H1 (cell line): Measurements from ENCODE around the gene TRMT6. TPM values are rescaled to one million over a fixed set of nuclear protein-coding genes. Genes with fewer than 3 reads are reported as not detected.

Source experiments
- CTCF ChIA-PET: fragments of 300-600 bp; sonication (Branson Sonifier 250); formaldehyde crosslinking; loops from one replicate; lab custom pipeline; 2021; ENCODE audit not compliant: partially characterized antibody; lab: Charles Lee
- POLR2A ChIA-PET: fragments of 300-600 bp; sonication (Branson Sonifier 250); formaldehyde crosslinking; loops from one replicate; lab custom pipeline; 2021; ENCODE audit warnings: inconsistent platforms; ENCODE audit not compliant: partially characterized antibody; lab: Charles Lee
- DNase-seq, 2 experiments: peaks; one replicate each; pipeline versions ENCODE4 v3.0.0 to v3.0.0-alpha.2; 2010 to 2022; ENCODE audit warnings: low spot score in 2 of 2, low read depth in 1 of 2, mixed read lengths in 1 of 2
- FAIRE-seq: peaks from 2 replicates; lab custom pipeline; 2011; peaks lifted over from hg19 to GRCh38; lab: Jason Lieb, UNC
- H2AFZ ChIP-seq: 2 replicates; pipeline ENCODE4 v1.8.1; 2012; ENCODE audit warnings: low read length, inconsistent platforms
- H2AK5ac ChIP-seq: 2 replicates; pipeline ENCODE4 v1.6.1; 2013; ENCODE audit warnings: low read depth, low read length
- H2BK120ac ChIP-seq: replicated peaks from 2 replicates; pipeline ENCODE3; 2013; ENCODE audit warnings: low read depth, low read length, inconsistent platforms
- H2BK12ac ChIP-seq: 2 replicates; pipeline ENCODE4 v1.6.1; 2013; ENCODE audit warnings: low read depth, low read length
- H2BK15ac ChIP-seq: 2 replicates; pipeline ENCODE4 v1.6.1; 2013; ENCODE audit warnings: low read length
- H2BK20ac ChIP-seq: 2 replicates; pipeline ENCODE4 v1.6.1; 2013; ENCODE audit warnings: low read length
- H2BK5ac ChIP-seq: 2 replicates; pipeline ENCODE4 v1.6.1; 2013; ENCODE audit warnings: low read depth, low read length
- H3K14ac ChIP-seq: 2 replicates; pipeline ENCODE4 v1.6.1; 2013; ENCODE audit warnings: inconsistent platforms; ENCODE audit not compliant: insufficient read length
- H3K18ac ChIP-seq: 2 replicates; pipeline ENCODE4 v1.6.1; 2013; ENCODE audit warnings: low read length; ENCODE audit errors: extremely low read depth
- H3K23ac ChIP-seq: 2 replicates; pipeline ENCODE4 v1.6.1; 2013; ENCODE audit warnings: inconsistent platforms; ENCODE audit not compliant: insufficient read length
- H3K23me2 ChIP-seq: 2 replicates; pipeline ENCODE4 v1.6.1; 2013; ENCODE audit warnings: low read depth, low read length
- H3K27ac ChIP-seq: 2 replicates; pipeline ENCODE4 v1.6.1; 2011; ENCODE audit warnings: low read depth, low read length, inconsistent platforms
- H3K27me3 ChIP-seq, 4 experiments: replicated peaks in 1 of 4; 1 replicate in 1 of 4; 2 replicates in 3 of 4; pipeline versions ENCODE4 v1.6.1 to v1.8.1; 2011 to 2013; ENCODE audit warnings: low read length in 3 of 4, mild to moderate bottlenecking in 3 of 4, inconsistent platforms in 2 of 4, mixed read lengths in 2 of 4, moderate library complexity in 1 of 4; ENCODE audit not compliant: control insufficient read depth in 3 of 4, insufficient read depth in 3 of 4; ENCODE audit errors: extremely low read depth in 1 of 4
- H3K36me3 ChIP-seq, 4 experiments: 2 replicates each; pipeline versions ENCODE4 v1.6.1 to v1.8.1; 2011 to 2013; ENCODE audit warnings: mild to moderate bottlenecking in 4 of 4, low read length in 3 of 4, moderate library complexity in 2 of 4, control low read depth in 1 of 4, inconsistent platforms in 1 of 4; ENCODE audit not compliant: insufficient read depth in 4 of 4, control insufficient read depth in 2 of 4
- H3K4ac ChIP-seq: replicated peaks from 2 replicates; pipeline ENCODE3; 2013; ENCODE audit warnings: low read length, low read depth, mixed read lengths, inconsistent platforms; ENCODE audit not compliant: insufficient read length
- H3K4me1 ChIP-seq, 4 experiments: replicated peaks in 1 of 4; 1 replicate in 1 of 4; 2 replicates in 3 of 4; pipeline versions ENCODE4 v1.6.1 to v1.8.1; 2011 to 2013; ENCODE audit warnings: low read length in 3 of 4, inconsistent platforms in 2 of 4, mixed read lengths in 1 of 4; ENCODE audit not compliant: insufficient read depth in 4 of 4, control insufficient read depth in 3 of 4
- H3K4me2 ChIP-seq, 2 experiments: 2 replicates each; pipeline versions ENCODE4 v1.6.1 to v1.8.1; 2011 to 2013; ENCODE audit warnings: low read depth in 2 of 2, low read length in 2 of 2, control low read depth in 1 of 2, inconsistent platforms in 1 of 2, mild to moderate bottlenecking in 1 of 2; ENCODE audit not compliant: insufficient read depth in 1 of 2
- H3K4me3 ChIP-seq, 4 experiments: fragments of 200-600, 300-600 bp in 1 of 4; sonication (generic), shearing (Covaris generic), sonication (Bioruptor Twin) in 1 of 4; 2 replicates each; pipeline versions ENCODE4 v1.5.1 to v1.8.1; 2011 to 2016; ENCODE audit warnings: low read length in 4 of 4, low read depth in 3 of 4, control low read depth in 2 of 4, inconsistent platforms in 2 of 4, mild to moderate bottlenecking in 2 of 4, mixed read lengths in 1 of 4, moderate library complexity in 1 of 4; ENCODE audit not compliant: insufficient read depth in 2 of 4; ENCODE audit errors: extremely low read depth in 1 of 4
- H3K56ac ChIP-seq: replicated peaks from 2 replicates; pipeline ENCODE3; 2013; ENCODE audit warnings: low read depth, mild to moderate bottlenecking, mixed read lengths, low read length, inconsistent platforms; ENCODE audit not compliant: insufficient read length
- H3K79me1 ChIP-seq: 2 replicates; pipeline ENCODE4 v1.6.1; 2013; ENCODE audit warnings: low read depth, low read length, control low read depth
- H3K79me2 ChIP-seq, 2 experiments: 2 replicates each; pipeline versions ENCODE4 v1.6.1 to v1.8.1; 2012 to 2013; ENCODE audit warnings: low read length in 2 of 2, mild to moderate bottlenecking in 2 of 2, inconsistent platforms in 1 of 2; ENCODE audit not compliant: insufficient read depth in 2 of 2, control insufficient read depth in 1 of 2
- H3K9ac ChIP-seq, 4 experiments: replicated peaks in 1 of 4; 1 replicate in 1 of 4; 2 replicates in 3 of 4; pipeline versions ENCODE4 v1.6.1 to v1.8.1; 2011 to 2013; ENCODE audit warnings: low read depth in 3 of 4, low read length in 3 of 4, control low read depth in 2 of 4, mild to moderate bottlenecking in 2 of 4, moderate library complexity in 2 of 4, inconsistent platforms in 1 of 4; ENCODE audit errors: extremely low read depth in 1 of 4
- H3K9me3 ChIP-seq, 2 experiments: 2 replicates each; pipeline versions ENCODE4 v1.6.1 to v1.8.1; 2012 to 2013; ENCODE audit warnings: mild to moderate bottlenecking in 2 of 2, moderate library complexity in 2 of 2, control low read depth in 1 of 2, inconsistent platforms in 1 of 2, low read depth in 1 of 2, low read length in 1 of 2, mixed read lengths in 1 of 2; ENCODE audit not compliant: insufficient read depth in 2 of 2
- H4K20me1 ChIP-seq, 2 experiments: replicated peaks in 1 of 2; 2 replicates each; pipeline versions ENCODE3 to v1.8.1; 2011 to 2013; ENCODE audit warnings: inconsistent platforms in 2 of 2, low read length in 2 of 2, mild to moderate bottlenecking in 1 of 2; ENCODE audit not compliant: insufficient read depth in 2 of 2, control insufficient read depth in 1 of 2
- H4K5ac ChIP-seq: 2 replicates; pipeline ENCODE4 v1.6.1; 2013; ENCODE audit warnings: low read length, low read depth, mixed read lengths, inconsistent platforms; ENCODE audit not compliant: insufficient read length
- H4K8ac ChIP-seq: 2 replicates; pipeline ENCODE4 v1.8.0; 2013; ENCODE audit warnings: mild to moderate bottlenecking, moderate library complexity, low read length, inconsistent platforms; ENCODE audit not compliant: insufficient read depth; ENCODE audit errors: extremely low read depth
- H4K91ac ChIP-seq: replicated peaks from 2 replicates; pipeline ENCODE3; 2013; ENCODE audit warnings: low read length, mixed read lengths, inconsistent platforms; ENCODE audit not compliant: insufficient read length
- ASH2L ChIP-seq: fragments of 200-600, 300-600 bp; sonication (generic); IDR thresholded peaks from one replicate; pipeline ENCODE4 v1.7.1; 2017; ENCODE audit warnings: low read length
- BCL11A ChIP-seq, 2 experiments: IDR thresholded peaks; one replicate each; pipeline ENCODE4 v1.6.1; 2011; ENCODE audit warnings: low read depth in 2 of 2, low read length in 2 of 2, mild to moderate bottlenecking in 2 of 2
- BRCA1 ChIP-seq: IDR thresholded peaks from 2 replicates; pipeline ENCODE4 v1.6.1; 2012; ENCODE audit warnings: low read depth, low read length, improper control_type of control experiment
- CEBPB ChIP-seq: IDR thresholded peaks from 2 replicates; pipeline ENCODE4 v1.6.1; 2012; ENCODE audit warnings: low read depth, low read length
- E2F6 ChIP-seq: IDR thresholded peaks from 2 replicates; pipeline ENCODE4 v1.6.1; 2012; ENCODE audit warnings: inconsistent platforms
- FOSL1 ChIP-seq: IDR thresholded peaks from 2 replicates; pipeline ENCODE4 v1.6.1; 2011; ENCODE audit warnings: mild to moderate bottlenecking, low read depth, low read length, moderate library complexity; ENCODE audit not compliant: insufficient read depth
- HDAC2 ChIP-seq, 2 experiments: fragments of 300-600 bp in 1 of 2; sonication (generic) in 1 of 2; IDR thresholded peaks; 2 replicates each; pipeline ENCODE4 v1.6.1; 2011 to 2012; ENCODE audit warnings: low read depth in 2 of 2, low read length in 2 of 2, mild to moderate bottlenecking in 2 of 2, moderate library complexity in 2 of 2, borderline replicate concordance in 1 of 2, inconsistent platforms in 1 of 2
- JUND ChIP-seq: IDR thresholded peaks from 2 replicates; pipeline ENCODE4 v1.6.1; 2011; ENCODE audit warnings: mild to moderate bottlenecking, improper control_type of control experiment, low read length
- NANOG ChIP-seq: IDR thresholded peaks from 2 replicates; pipeline ENCODE4 v1.6.1; 2011; ENCODE audit warnings: low read length, low read depth, mild to moderate bottlenecking, inconsistent platforms; ENCODE audit not compliant: insufficient read depth, poor library complexity, severe bottlenecking
- RBBP5 ChIP-seq: IDR thresholded peaks from 2 replicates; pipeline ENCODE4 v1.7.1; 2012; ENCODE audit warnings: low read depth, mild to moderate bottlenecking, inconsistent platforms, low read length, moderate library complexity, borderline replicate concordance
- SIX5 ChIP-seq: IDR thresholded peaks from 2 replicates; pipeline ENCODE4 v1.6.1; 2011; ENCODE audit warnings: mild to moderate bottlenecking, low read depth, low read length
- TBP ChIP-seq: IDR thresholded peaks from 2 replicates; pipeline ENCODE4 v1.6.1; 2011; ENCODE audit warnings: low read depth, low read length, improper control_type of control experiment
- USF2 ChIP-seq: IDR thresholded peaks from 2 replicates; pipeline ENCODE4 v1.6.1; 2011; ENCODE audit warnings: low read length, improper control_type of control experiment
- WGBS, 2 experiments: shearing (Covaris generic) in 1 of 2; methylation state at CpG; one replicate each; pipeline versions ENCODE4 v1.1.6 to v1.1.7; 2013 to 2015; ENCODE audit warnings: low lambda C conversion rate in 2 of 2, mixed read lengths in 2 of 2, inconsistent platforms in 1 of 2, low coverage in 1 of 2, missing lambda C conversion rate in 1 of 2; ENCODE audit not compliant: insufficient replicate concordance in 2 of 2, insufficient coverage in 1 of 2, insufficient read length in 1 of 2; ENCODE audit errors: extremely low coverage in 1 of 2, missing lambda C conversion rate in 1 of 2; 5-methylcytosine and 5-hydroxymethylcytosine counted together
- polyA plus RNA-seq, 7 experiments: library from polyadenylated mRNA; depleted of rRNA in 3 of 7; stranded (reverse) in 5 of 7; unstranded in 2 of 7; fragments of >200 nt in 5 of 7; fragments of 200-250 nt in 2 of 7; gene quantifications; 1 replicate in 5 of 7; 2 replicates in 1 of 7; 4 replicates in 1 of 7; pipeline versions ENCODE4 v1.2.1 to v1.2.3, GENCODE V29; 2011 to 2013; ENCODE audit warnings: missing spikeins in 2 of 7, mixed read lengths in 2 of 7
- total RNA-seq: library from RNA; stranded (reverse); fragmentation: NEBNext Ultra II Directional; extraction: Animal tissue kit (Norgen Biotek cat#: 25700); gene quantifications from 2 replicates; pipeline ENCODE4 v1.2.1, GENCODE V29; 2021

The TRMT6 gene
- total and polyA plus RNA-seq, 2 of the 8 experiments (the other 6 are each of a cell fraction or from before 2014, with no cell fraction given) = 6.9 to 23.3 TPM

GRCh38 chr20:5893621-5894020, 56.7 kb downstream of the TRMT6 start:
- Histone ChIP-seq H3K36me3 (no peaks in the 10 kb centered on the region), H4K91ac (no peak overlapping the region), H4K20me1 (no peaks in the 10 kb centered on the region), H2BK15ac (no peak overlapping the region), H2BK20ac (no peak overlapping the region), H3K27me3 (no peaks in the 10 kb centered on the region), H3K79me2 (no peaks in the 10 kb centered on the region), H2AFZ (no peak overlapping the region), H3K56ac (no peak overlapping the region), H2BK12ac (no peak overlapping the region), H3K4me3 (no peak overlapping the region), H3K4me1 (no peaks in the 10 kb centered on the region), H2AK5ac (no peak overlapping the region), H3K14ac (no peak overlapping the region), H3K9me3 (no peaks in the 10 kb centered on the region), H3K9ac (no peak overlapping the region), H3K18ac (no peak overlapping the region), H3K23ac (no peak overlapping the region), H2BK5ac (no peak overlapping the region), H3K27ac (no peak overlapping the region), H4K8ac (no peak overlapping the region), H3K4ac (no peak overlapping the region), H4K5ac (no peak overlapping the region), H3K23me2 (no peaks in the 10 kb centered on the region), H2BK120ac (no peak overlapping the region), H3K4me2 (no peak overlapping the region), H3K79me1 (no peaks in the 10 kb centered on the region)
- DNase-seq = no peak
- ChIA-PET POLR2A (no interaction called here), CTCF (no interaction called here)
- FAIRE-seq = no peak
- WGBS, 2 experiments = 83% methylated on average over 2 of the region's 2 CpGs; no CpG with 5 or more reads in 1 of the 2 experiments
- TF ChIP-seq BCL11A (IDR thresholded peaks at IDR 0.05; ENCODE audit: low read depth in 2 of 2, low read length in 2 of 2) = no peak
- TF ChIP-seq RBBP5 = no peak
- no peak for TF ChIP-seq NANOG
- TF ChIP-seq TBP = no peak
- TF ChIP-seq SIX5 = no peak
- no peak for TF ChIP-seq HDAC2 (IDR thresholded peaks at IDR 0.05; ENCODE audit: borderline replicate concordance in 1 of 2, low read depth in 2 of 2, low read length in 2 of 2)
- no peak for TF ChIP-seq BRCA1
- no peak for TF ChIP-seq FOSL1
- TF ChIP-seq ASH2L = no peak
- no peak for TF ChIP-seq JUND
- TF ChIP-seq CEBPB = no peak
- no peak for TF ChIP-seq USF2
- no peak for TF ChIP-seq E2F6
